Measurements from ENCODE around the gene PPP1R13L.

Gene PPP1R13L

GRCh38 chr19:45370410-45371204, 34.3 kb downstream of the PPP1R13L start, which contains the start of gene ERCC2:
ERCC2 (minus strand) TSS chr19:45370573; CDS start chr19:45370540, 33 bp downstream.
- FAIRE-seq, result peak; percentile 17
- peak; percentile 100 for DNase-seq (ENCODE audit: low spot score)

DNA sequence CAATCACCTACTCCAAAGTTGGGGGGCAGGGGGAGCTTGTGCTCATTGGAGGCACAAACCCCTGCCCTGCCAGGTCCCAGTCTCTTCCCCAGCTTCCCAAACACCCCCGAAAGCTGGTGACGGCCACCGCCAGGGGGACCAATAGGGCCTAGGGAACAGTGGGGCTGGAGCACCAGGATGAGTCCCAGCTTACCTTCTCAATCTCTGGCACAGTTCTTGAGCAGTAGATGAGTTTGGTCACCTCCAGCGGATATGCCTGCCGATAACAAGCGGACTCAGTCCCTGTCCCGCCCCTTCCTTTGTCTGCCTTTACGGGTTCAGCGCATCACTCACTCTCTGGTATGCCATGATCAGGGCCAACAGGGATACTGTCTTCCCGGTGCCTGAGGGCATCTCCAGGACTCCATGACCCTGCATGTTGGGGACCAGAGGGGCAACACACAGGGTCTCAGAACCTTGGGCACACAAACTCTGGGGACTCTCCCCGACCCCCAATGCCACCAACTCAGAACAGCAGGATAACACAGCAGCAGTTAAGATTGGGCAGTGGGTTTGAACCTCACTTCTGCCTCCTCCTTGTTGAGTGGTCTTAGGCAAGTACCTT, 36.0 kb downstream of the PPP1R13L start:
- FAIRE-seq (no peak), DNase-seq (ENCODE audit: low spot score) (no peak)

DNA sequence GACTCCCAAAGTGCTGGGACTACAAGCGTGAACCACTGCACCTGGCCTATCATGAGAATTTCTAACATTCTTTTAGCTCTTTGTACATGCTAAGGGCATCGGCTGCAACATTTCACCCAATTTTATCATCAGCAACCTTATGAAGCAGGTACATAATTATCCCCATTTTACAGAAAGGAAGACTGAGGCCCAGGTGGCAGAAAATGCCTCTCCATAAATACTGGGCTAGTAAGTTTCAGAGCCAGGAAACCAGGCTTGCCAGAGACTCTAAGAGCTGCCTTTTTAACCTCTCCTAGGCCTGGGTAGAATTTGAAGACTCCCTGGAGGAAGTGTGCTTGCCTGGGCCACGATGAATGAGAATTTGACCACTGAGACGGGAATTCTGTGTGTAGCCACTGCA, 36.7 kb downstream of the PPP1R13L start:
- no peak for FAIRE-seq
- DNase-seq (ENCODE audit: low spot score), result no peak

DNA sequence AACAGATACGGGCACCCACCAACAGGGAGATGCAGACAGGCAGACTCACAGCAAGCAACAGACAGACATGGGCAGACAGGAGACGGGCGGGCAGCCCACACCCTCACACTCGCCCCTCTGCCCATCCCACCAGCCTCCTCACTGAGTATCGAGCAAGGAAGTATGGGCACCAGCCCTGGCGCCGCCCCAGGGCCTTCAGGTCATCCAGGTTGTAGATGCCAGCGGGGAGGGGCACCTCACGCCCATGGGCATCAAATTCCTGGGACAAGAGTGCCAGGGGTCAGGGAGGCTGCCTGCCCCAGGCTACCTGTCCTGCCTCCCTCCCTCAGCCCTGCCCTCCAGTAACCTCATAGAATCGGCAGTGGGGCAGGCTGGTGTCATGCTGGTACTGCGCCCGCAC, 40.2 kb downstream of the PPP1R13L start:
- DNase-seq (ENCODE audit: low spot score) (no peak), FAIRE-seq (peak; percentile 20)

DNA sequence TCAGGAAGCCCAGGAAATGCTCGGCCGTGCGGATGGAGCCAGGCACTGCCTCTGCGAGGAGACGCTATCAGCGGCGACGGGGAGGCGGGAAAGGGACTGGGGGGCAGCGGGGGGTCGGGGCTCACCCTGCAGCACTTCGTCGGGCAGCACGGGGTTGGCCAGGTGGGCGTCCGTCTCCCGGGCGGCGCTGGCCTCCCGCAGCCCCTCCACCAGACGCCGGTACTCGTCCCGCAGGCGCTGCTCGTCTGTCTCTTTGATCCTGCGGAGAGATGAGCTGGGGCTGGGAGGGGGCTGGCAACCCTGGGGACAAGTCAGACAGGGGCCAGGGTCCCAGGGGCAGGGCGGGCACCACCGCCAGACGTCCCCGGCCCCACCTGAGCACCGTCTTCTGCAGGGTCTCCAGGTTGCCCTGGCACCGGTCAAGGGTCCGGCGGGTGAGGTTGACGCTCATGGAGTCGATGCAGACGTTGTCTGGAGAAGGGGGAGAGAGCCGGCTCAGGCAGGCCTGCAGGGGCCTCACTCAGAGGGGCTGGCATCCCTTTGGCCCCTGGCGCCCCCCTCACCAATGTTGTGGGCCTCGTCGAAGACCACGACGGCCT, 40.9 kb downstream of the PPP1R13L start:
- DNase-seq (ENCODE audit: low spot score) (no peak), FAIRE-seq (no peak)

DNA sequence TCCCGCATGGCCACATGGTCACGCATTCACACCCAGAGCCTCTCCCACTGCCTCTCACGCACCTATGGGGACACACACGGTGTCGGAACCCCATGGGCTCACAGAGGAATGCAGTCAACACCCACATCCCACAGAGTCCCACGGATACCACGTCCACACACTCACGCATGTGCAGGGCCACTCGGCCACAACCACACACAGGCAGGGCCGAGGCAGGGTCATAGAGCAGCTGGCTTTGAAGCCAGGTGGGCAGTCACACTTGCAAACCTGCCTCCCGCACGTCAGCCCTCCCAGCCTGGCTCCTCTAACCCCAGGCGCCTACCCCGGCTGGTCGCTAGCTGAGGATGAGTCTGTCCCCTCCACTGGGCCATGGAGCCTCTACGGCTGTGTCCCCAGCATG, 42.6 kb downstream of the PPP1R13L start:
- FAIRE-seq (no peak), DNase-seq (ENCODE audit: low spot score) (no peak)

DNA sequence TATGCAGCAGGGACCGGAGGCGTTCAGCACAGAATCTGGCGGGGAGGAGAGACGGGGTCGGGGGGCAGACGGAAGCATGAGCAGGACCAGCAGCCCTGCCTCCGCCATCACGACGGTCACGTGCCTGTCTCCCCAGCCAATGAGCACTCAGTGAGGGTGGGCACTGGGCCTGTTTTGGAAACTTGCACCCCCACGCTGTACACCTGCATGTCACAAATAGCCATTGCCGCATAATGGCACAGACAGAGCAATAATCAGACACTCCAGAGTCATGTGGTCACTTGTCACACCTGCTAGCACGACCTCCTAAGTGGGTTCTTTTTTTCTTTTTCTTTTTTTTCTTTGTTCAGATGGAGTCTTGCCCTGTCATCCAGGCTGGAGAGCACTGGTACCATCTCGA, 43.3 kb downstream of the PPP1R13L start:
- FAIRE-seq (no peak), DNase-seq (ENCODE audit: low spot score) (no peak)

DNA sequence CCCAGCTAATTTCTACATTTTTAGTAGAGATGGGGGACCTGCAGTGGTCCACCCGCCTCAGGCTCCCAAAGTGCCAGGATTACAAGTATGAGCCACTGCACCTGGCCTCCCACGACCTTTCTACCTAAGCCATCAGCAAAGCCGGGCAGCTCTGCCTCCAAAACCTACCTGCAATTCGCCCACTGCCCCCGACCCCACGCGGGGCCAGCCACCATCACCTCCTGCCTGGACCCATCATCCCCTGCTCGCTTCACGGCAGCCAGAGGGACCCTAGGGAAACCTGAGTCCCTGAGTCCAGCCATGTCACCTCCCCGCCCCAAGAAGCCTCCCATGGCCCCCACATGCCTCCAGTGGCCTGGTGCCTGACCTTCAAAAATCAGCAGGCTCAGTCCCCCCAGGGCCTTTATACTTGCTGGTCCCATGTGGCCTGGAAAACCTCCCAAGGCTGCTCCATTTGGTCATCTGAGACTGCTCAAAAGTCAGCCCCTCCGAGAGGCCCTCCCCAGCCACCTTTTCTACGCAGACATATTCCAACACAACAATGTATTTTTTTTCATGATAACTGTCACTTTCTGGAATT, 46.6 kb downstream of the PPP1R13L start:
- no peak for FAIRE-seq
- no peak for DNase-seq (ENCODE audit: low spot score)

DNA sequence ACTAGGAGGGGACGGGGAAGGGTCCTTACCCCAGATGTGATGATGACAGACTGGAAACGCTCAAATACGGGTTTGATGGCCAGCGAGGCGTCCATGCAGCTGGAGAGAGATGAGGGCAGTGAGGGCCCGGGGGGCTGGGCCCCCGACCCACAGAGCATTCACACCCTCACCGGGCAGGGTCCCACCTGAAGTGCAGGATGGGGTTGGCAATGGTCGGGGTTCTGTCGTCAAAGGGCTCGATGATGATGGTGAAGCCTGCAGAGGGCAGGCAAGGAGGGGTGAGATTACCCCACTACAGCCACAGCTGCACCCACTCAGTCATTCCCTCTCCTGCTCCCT, 47.5 kb downstream of the PPP1R13L start:
- DNase-seq (ENCODE audit: low spot score), result no peak
- no peak for FAIRE-seq

GRCh38 chr19:45356760-45357444, 48.0 kb downstream of the PPP1R13L start:
- no peak for DNase-seq (ENCODE audit: low spot score)
- FAIRE-seq, result no peak

GRCh38 chr19:45355910-45356309, 49.0 kb downstream of the PPP1R13L start:
- no peak for FAIRE-seq

DNA sequence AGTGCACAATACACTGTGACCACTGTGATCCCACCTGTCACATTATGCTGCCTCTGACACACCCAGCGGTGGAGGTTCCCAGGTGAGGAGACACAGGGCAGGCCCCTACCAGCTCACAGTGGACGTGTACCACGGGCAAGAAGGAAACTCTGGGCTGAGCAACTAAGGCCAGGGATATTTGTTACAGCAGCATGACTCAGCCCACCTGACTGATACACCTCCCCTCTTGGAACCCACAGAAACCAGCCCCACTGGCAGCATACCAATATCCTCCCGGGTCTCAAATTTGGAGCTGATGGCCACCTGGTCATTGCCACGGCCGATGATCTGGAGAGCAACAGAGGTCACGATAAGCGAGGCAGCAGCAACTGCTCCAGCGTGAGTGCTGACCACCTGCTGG, 49.5 kb downstream of the PPP1R13L start:
- FAIRE-seq (no peak), DNase-seq (ENCODE audit: low spot score) (no peak)

More at GRCh38 chr19:45355910-45356309, 49.0 kb downstream of the PPP1R13L start:
- no peak for DNase-seq (ENCODE audit: low spot score)

DNA sequence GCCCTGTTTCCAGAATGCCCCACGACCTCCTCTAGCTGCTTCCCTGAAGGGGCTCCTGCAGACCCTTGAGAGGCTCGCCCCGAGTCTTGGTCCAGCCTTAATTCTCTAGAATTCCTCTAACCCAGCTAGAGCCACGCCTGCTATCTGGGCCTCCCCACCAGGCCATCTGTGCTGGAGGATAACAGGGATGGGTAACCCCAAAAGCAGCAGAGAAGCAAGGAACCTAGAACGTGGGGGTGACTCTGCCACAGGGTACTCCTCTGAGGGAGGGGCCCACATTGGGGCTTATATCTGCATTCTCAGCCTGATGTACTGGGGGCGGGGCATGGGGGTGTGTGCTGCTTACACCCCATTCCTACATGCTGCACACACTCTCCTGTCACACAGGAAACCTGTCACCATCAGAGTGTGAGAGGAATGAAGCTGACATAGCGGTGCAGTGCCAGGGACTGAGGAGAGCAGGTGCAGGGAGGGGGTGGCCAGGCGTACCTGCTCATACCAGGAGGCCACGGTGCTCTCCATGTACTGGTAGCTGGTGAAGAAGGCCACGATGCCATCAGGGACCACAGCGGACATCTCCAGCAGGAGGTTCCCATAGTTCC, 50.5 kb downstream of the PPP1R13L start:
- DNase-seq (ENCODE audit: low spot score), result no peak
- FAIRE-seq, result no peak

DNA sequence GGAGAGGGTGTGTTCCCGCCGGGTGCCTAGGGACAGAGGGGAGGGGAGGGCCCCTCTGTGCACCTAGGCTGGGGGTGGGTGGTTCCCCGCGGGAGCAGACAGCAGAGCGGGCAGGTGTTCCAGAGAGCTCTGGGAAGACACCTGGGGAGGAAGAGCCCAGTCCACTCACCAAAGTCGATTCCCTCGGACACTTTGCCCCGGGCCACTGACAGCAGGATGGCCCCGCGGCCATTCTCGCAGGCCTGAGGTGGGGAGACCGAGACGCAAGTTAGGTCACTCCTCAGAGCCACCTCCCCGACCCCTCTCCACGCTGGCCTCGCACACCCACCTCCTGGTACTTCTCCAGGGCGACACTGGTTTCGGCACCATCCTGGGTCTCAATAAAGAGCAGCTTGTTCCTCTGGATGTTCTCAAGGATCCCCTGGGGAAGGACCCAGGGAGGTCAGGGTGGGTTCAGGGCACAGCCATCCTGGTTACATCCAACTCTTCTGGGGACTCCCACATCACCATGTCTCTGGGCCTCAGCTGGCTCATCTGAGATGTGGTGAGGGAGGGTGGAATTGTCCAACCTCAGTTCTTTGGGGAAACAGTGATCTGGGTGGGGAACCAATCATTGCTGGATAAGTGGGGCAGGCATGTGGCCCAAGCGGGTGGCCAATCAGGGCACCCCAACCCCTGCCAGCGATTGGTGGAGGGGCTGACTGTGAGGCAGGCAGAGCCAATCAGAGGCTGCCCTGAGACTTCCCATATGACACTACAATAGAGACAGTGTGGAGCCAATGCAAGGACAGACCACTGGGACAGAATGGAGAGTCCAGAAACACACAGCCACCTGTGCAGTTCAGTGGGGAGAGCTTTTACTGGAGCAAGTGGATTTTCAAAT, 51.7 kb downstream of the PPP1R13L start:
- DNase-seq (ENCODE audit: low spot score) (no peak), FAIRE-seq (no peak)

- DNase-seq (ENCODE audit: low spot score), result no peak
- peak; percentile 50 for FAIRE-seq
Observed at GRCh38 chr19:45352471-45352870, 52.4 kb downstream of the PPP1R13L start.

- DNase-seq (ENCODE audit: low spot score), result no peak
- FAIRE-seq, result no peak
Observed at GRCh38 chr19:45352062-45352461, 52.8 kb downstream of the PPP1R13L start.

- FAIRE-seq, result no peak
- DNase-seq (ENCODE audit: low spot score), result no peak
Observed at GRCh38 chr19:45351401-45351952, 53.4 kb downstream of the PPP1R13L start.

DNA sequence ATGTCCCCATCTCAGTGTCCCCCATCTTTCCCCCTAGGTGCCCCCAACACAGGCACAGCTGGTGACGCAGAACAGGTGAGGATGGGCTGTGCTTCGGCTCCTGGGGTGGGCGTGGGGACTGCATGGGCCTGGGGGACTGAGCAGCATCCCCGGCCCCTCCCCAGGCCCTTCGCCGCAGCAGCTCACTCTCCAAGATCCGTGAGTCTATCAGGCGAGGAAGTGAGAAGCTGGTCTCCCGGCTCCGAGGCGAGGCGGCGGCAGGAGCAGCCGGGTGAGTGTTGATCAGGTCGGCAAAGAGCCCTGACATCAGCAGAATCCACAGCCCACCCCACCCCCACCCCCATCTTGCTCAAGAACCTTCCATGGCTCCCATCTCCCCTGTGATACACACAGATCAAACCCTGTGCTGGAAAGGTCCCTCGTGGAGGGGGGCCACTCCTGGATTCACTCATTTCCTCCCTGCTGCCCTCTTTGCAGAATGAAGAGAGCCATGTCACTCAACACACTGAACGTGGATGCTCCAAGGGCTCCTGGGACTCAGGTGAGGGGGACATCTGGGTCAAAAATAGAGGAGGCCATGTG, 54.3 kb downstream of the PPP1R13L start:
- no peak for DNase-seq (ENCODE audit: low spot score)

GRCh38 chr19:45349430-45349941, 55.4 kb downstream of the PPP1R13L start:
- FAIRE-seq (no peak), DNase-seq (ENCODE audit: low spot score) (no peak)

More for the DNA sequence above, 54.3 kb downstream of the PPP1R13L start:
- no peak for FAIRE-seq

DNA sequence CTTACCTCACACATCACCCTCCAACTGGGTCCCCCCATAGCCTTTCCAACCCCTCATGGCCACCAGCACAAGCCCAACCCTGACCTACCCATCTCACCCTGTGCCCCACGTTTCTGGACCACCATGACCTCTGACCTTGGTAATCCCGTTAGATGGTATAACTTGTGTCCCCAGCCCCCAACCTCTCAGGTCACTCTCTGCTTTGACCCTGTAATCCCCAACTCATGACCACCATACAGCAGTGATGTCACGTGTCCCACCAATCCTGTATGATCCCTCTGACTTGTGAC, 55.8 kb downstream of the PPP1R13L start:
- DNase-seq (ENCODE audit: low spot score) (no peak), FAIRE-seq (no peak)
